ENCODE results near the gene H6PD.

H6PD gene

DNA sequence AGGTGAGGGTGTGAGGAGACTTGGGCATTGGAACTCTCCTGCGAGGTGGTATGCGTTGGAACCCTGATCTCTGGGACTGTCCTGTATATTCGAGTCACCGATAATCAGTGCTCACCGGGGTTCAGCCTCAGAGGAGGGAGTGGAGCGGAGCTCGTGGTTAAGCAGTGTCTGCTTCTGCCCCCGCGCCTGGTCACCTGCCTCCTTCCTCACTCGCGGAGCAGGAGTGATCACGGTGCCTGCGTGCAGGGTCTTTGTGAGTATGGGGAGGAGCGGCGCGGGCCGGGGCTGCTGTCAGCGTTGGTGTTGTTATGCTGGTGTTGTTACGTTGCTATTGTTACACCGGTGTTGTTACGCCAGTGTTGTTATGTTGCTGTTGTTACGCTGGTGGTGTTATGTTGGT, 23.3 kb downstream of the H6PD start:
- no peak for DNase-seq (ENCODE audit: low spot score)

DNA sequence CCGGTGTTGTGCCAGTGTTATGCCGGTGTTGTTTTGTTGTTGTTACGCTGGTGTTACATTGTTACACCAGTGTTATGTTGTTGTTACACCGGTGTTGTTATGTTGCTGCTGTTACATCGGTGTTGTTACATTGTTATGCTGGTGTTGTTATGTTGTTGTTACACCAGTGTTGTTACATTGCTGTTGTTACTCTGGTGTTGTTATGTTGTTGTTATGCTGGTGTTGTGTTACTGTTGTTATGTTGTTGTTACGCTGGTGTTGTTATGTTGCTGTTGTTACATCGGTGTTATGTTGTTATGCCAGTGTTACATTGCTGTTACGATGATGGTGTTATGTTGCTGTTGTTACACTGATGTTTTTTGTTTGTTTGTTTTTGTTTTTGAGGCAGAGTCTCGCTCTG, 24.1 kb downstream of the H6PD start:
- DNase-seq (ENCODE audit: low spot score) = no peak

DNA sequence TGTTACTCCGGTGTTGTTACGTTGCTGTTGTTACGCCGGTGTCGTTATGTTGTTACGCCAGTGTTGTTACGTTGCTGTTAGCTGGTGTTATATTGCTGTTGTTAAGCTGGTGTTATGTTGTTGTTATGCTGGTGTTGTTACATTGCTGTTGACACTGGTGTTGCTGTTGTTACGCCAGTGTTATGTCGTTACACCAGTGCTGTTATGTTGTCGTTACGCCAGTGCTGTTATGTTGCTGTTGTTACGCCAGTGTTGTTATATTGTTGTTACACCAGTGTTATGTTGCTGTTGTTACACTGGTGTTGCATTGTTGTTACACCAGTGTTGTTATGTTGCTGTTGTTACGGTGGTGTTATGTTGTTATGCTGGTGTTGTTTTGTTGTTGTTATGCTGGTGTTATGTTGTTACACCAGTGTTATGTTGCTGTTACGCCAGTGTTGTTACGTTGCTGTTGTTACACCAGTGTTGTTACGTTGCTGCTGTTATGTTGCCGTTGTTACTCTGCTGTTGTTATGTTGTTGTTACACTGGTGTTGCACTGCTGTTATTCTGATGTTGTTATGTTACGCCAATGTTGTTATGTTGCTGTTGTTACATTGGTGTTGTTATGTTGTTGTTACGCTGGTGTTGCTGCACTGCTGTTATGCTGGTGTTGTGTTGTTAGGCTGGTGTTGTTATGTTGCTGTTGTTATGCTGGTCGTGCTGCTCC, 25.6 kb downstream of the H6PD start:
- no peak for DNase-seq (ENCODE audit: low spot score)

DNA sequence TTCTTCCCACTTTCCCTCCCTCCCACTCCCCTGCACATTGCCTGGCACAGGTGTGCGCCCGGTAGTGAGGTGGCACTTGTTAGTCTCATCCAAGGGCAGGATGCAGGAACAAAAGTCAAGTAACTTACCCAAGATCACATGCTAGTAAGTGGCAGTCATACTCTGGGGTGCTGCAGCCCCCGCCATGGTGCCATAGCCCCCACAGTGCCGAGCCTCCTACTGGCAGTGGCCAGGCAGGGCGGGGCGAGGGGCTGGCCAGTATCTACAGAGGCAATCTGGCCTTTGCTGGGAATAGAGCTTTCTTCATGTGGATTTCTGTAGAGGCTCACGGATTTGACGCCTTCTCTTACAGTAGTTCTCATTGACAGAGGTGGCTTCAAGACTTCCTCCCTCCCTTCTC, 26.9 kb downstream of the H6PD start:
- no peak for DNase-seq (ENCODE audit: low spot score)

DNA sequence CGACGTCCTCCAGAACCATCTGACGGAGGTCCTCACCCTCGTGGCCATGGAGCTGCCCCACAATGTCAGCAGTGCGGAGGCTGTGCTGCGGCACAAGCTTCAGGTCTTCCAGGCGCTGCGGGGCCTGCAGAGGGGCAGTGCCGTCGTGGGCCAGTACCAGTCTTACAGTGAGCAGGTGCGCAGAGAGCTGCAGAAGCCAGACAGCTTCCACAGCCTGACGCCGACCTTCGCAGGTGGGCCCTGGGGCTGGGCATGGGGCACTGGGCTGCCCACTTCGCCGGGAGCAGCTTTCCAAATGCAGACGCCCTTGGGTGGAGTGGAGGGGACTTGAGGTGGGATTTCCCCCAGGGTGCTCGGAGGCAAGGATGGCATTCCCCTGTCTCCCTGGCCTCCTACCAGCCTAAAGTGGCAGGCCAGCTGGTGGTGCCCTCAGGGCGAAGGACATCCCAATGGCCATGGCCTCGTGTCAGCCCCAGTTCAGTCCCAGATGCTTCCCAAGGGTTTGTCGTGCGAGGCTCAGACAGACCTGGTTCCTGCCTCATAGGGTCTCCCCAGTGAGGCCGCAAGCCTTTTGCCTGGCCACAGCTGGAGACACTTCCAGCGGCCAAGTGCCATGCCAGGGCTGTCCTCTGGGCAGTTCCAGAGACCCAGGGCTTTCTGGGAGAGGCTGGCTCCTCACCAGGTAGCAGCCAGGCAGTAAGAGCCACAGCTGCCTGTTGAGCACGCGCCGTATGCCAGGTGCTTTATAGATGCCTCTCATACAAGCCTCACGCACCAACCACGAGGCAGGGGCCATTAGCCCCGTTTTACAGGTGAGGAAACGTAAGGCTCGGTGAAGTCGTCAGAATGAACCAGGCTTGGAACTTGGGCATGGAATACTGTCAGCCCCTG, 27.8 kb downstream of the H6PD start:
- no peak for DNase-seq (ENCODE audit: low spot score)

DNA sequence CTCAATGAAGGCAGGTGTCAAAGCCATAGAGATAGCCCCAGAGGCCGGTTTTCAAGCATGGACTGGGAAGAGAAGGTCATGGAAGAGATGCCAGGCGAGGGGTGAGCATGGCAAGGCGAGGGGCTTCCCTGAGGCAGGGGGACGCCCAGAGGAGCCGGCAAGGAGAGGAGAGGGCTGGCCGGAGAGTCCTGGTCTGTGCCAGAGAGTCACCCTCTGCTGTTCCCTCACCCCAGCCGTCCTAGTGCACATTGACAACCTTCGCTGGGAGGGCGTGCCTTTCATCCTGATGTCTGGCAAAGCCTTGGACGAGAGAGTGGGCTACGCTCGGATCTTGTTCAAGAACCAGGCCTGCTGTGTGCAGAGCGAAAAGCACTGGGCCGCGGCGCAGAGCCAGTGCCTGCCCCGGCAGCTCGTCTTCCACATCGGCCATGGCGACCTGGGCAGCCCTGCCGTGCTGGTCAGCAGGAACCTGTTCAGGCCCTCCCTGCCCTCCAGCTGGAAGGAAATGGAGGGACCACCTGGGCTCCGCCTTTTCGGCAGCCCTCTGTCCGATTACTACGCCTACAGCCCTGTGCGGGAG, 28.8 kb downstream of the H6PD start:
- DNase-seq (ENCODE audit: low spot score) = no peak

DNA sequence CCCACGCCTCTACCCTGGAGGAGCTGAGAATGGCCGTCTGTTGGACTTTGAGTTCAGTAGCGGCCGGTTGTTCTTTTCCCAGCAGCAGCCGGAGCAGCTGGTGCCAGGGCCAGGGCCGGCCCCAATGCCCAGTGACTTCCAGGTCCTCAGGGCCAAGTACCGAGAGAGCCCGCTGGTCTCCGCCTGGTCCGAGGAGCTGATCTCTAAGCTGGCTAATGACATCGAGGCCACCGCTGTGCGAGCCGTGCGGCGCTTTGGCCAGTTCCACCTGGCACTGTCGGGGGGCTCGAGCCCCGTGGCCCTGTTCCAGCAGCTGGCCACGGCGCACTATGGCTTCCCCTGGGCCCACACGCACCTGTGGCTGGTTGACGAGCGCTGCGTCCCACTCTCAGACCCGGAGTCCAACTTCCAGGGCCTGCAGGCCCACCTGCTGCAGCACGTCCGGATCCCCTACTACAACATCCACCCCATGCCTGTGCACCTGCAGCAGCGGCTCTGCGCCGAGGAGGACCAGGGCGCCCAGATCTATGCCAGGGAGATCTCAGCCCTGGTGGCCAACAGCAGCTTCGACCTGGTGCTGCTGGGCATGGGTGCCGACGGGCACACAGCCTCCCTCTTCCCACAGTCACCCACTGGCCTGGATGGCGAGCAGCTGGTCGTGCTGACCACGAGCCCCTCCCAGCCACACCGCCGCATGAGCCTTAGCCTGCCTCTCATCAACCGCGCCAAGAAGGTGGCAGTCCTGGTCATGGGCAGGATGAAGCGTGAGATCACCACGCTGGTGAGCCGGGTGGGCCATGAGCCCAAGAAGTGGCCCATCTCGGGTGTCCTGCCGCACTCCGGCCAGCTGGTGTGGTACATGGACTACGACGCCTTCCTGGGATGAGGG, 29.7 kb downstream of the H6PD start:
- DNase-seq (ENCODE audit: low spot score) = no peak

DNA sequence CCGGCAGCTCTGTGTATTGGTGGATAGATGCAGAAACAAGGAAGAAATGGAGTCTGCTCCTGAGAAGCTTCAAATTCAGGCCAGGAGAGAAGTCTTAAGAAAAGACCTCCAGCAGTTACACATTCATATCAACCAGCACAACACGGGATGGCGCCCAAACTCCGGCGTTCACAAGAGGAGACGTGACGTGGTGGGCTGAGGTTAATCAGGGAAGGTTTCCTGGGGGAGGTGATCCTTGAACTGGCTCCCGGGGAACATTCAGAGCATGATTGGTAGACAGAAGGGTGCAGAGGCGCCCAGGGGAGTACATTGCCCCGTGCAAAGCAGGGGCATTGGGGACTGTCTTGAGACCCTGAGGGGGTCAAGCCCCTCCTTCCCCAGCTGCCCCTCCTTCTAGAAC, 30.5 kb downstream of the H6PD start:
- no peak for DNase-seq (ENCODE audit: low spot score)

DNA sequence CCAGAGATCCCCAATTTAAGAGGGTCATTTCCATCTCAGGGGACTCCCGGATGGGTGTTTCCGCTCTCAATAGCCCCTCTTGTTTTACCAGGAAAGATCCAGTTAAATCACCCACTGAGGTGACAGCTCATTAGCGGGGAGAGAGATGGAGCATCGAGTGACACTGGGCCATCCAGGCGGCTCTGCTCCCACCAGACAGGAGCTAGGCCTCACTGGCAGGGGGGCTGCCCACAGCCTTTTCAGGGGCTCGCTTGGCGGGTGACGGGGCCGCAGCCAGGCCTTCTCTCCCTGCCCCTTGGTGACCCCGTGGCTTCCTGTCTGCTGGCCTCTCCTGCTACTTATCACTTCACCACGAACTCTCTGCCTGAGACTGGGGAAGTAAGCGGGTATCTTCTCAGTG, 31.4 kb downstream of the H6PD start:
- DNase-seq (ENCODE audit: low spot score) = no peak

DNA sequence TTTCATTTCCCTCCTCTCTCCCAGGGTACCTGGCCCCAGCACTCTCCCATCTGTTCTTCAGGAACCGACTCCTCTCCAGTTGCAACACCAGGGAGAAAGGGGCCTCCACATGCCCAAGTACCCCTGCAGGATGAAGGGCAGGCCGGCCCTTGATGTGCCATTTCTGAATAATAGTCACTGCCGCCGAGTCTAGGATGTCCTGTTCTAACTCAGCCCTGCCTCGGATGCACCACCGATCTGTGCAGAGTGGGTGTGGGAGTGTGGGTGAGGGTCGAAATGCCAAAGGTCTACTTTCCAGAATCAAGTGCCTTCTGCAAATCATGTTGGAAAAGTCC, 32.7 kb downstream of the H6PD start:
- DNase-seq (ENCODE audit: low spot score) = no peak

DNA sequence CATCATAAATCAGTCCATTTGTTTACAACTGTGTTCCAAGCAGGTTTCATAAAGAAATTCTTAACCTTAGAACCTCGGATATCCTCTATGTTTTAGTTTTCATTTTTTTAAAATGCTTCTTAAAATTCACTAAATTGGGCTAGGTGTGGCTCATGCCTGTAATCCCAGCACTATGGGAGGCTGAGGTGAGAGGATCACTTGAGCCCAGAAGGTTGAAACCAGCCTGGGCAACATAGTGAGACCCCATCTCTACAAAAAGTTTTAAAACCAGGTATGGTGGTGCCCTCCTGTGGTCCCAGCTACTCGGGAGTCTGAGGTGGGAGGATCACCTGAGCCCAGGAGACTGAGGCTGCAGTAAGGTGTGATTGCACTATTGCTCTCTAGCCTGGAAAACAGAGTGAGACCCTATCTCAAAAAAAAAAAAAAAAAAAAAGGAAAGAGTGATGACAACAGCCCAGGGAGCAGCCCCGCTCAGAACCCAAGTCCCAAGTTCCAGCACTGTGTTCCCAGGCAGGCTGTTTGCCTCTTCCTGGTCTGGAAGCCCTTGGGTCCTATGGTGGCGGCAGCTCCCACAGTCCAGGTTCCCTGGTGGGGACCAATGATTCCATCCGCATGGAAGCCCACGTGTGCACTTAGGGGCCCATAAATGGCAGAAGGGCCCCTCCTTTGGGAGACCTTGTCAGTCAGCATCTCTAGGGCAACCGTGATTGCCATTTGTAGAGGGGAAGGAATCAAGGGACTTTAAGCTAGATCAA, 33.4 kb downstream of the H6PD start:
- DNase-seq (ENCODE audit: low spot score) = no peak

DNA sequence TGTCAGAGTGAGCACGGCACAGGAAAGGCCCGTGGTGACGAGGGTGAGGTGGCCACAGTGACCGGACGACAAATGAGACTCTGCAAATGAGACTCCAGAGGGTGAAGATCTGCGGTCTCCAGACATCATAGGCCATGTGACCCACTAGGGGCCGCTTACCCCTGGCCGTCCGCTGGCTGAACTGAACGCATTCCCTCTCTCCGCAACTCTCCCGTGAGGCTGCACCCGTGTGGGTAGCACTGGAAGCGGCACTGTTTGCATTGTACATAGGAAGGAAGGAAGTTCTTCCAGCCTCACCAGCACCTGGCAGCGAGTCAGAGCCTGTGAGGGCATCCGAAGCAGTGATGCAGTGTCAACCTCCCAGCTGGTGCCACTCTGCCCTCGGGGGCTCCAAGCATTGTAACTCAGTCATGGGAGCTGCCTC, 34.5 kb downstream of the H6PD start:
- DNase-seq (ENCODE audit: low spot score) = peak; percentile 44

DNA sequence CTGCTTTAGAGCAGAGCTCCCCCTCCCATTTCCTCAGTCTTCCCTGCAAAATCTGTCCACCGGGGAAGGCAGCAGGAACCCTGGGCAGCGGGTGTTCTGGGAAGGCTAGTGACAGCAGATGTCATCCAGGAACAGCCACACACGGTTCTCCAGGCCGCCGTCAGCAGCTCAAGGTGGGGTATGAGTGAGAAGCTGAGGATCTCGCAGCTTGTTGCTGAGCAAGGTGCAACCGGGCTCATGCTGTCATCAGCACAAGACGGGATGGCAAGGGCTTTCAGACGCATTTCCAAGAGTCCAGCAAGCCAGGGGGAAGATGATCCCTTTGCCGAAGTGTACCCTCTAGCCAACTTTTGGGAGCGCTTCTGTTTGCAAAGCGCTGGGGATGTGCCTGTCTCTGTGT, 35.1 kb downstream of the H6PD start:
- DNase-seq (ENCODE audit: low spot score) = no peak

DNA sequence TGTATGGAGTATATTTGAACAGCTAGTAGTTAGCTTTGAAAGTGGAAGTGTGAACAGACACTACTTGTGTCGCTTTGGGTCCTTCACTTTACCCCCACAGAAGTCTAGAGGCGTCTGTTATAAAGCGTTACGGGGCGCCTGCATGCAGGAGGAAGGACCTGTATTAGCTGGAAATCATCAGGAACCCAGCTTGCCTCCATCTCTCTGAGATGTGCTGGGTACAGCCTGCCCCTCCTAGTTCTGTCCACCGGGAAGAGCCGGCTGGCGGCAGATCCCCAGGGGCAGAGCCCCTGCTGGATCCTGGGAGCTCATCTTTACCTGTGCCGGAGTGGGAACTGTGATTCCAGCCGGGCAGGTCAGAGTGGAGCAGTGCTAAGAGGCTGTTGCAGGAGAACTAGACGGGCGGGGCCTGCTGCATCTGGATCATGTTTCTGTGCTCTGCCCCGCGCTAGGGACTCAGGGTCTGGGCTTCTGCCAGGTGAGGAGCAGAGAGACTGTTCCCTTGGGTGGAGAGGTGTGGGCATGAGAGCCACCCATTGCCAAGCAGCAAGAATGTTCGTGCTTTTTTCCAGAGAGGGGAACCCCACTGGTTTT, 35.8 kb downstream of the H6PD start:
- DNase-seq (ENCODE audit: low spot score) = no peak

DNA sequence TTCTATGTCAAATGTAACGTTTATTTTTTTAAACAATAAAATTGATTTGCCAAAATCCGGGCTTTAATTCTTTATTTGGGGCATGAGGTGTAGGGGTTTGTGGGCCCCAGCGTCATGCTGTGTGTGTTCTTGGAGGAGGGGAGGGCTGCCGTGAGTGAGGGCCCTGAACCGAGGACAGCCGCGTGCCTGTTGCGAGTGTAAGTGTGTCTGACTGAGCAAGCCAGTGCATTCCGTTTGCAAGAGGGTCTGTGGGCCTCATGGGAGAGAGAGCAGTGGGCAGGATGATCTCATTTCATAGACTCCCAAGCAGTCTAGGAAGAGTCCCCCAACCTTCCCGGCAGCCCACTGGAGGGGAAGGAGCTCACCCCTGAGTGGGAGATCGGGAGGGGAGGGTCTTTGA, 36.7 kb downstream of the H6PD start:
- DNase-seq (ENCODE audit: low spot score) = no peak

DNA sequence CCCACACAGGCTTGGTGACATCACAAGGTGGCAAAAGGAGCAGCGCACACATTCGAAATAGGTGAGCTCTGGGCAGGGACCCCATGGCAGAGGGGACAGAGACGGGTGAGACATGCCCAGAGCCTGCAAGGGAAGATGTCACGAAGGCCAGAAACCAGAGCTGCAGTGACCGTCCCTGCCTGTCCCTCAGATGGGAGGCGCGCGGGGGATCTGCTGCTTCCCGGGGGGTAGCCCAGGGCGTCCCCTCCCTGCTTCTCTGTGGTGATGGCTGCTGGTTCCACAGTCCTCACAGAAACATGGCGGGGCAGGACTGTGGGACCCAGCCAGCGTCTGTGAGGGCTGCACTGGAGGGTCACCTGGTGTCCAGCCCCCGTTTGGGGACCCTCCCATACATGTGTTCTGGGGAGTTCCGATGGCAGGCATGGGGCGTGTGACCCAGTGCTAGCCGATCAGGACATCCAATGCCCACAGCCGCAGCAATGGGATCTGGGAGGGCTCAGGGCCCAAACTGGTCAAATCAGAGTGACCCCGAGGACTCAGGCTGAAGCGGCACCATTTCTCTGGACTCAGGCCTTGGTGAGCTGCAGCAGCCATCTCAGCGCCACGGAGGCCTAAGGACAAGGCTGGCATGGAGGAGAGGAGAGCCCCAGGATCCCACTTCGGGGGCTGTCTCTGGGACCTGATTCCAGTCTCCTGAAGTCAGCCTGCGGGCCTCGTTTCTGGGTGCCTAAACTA, 37.5 kb downstream of the H6PD start:
- DNase-seq (ENCODE audit: low spot score) = no peak

DNA sequence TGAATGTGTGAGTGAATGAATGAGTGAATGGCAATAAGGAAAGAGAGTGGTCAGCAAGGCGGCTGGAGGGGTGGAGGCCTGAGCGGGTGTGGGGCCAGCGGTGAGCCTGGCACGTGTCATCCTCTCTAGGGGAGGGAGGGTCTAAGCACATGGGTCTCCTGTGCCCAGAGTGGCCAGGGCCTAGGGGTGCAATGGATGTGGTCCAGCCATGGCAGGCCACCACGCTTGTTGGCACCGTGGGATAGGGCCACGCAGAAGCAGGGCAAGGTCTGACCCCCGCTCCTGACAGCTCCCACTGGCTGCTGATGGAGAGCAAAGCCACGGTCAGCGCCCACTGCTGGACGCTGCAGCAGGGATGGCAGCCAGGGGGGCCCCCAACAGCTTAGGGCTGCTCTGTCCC, 38.6 kb downstream of the H6PD start:
- DNase-seq (ENCODE audit: low spot score) = no peak

DNA sequence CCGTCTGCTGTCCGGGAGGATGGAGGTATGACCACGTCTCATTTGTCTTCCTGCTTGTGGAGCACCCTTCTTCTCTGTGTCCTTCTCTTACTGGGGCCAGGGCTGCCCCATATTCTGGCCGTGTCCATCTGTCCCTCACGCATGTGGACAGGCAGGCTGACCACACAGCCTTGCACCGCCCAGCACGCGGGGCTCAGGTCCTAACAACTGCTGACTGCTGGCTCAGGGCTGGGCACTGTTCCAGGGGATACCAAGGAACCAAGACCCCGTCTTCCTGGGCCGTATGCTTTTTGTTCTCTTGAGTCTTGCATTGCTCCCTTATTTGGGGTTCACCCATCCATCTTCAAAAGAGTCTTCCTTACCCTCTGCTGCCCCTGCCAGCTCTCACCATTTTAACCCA, 40.6 kb downstream of the H6PD start:
- DNase-seq (ENCODE audit: low spot score) = no peak

DNA sequence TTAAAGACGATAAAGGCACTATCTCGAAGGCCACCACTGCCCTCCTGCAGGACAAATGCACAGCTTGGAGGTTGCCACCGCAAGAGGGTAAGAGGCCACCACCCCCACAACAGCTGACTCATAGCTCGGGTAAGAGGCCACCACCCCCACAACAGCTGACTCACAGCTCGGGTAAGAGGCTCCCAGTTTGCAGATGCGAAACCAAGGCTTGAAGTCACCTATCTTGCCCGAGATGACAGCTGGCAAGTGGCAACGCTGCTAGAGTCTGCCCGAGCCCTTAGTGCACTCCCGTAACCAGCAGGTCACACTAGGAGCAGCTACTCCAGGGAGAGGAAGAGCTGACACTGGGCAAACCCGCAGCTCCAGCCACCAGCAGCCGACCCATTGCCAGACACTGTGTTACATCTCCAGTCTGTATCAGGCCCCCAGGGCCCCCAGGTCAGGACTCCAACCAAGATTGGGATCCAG, 41.0 kb downstream of the H6PD start:
- peak; percentile 93 for DNase-seq (ENCODE audit: low spot score)

DNA sequence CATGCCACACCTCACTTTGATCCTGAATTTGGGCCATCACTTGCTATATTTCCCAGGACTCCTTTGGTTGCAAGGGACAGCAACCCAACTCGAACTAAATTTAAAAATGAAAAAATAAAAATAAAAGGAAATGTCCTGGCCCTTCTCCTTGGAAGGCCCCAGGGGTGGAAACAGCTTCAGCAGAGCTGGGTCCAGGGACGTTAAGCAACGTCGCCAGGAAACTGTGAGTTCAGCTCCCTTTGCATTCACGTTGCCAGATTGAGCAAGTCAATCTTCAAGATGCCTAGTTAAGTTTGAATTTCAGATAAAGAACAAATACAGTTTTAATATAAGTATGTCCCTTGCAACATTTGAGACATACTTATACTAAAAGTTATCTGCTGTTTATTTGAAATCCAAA, 43.5 kb downstream of the H6PD start:
- DNase-seq (ENCODE audit: low spot score) = no peak

Measured in RKO (cell line).